GM19043 (cell line): ENCODE measurements around the gene TCP11L2.
"Not testable (repeated sequence)": the region's sequence is repeated elsewhere in the genome, so short reads cannot be mapped to it uniquely, and the experiment has no call there.

Experiments
- ATAC-seq: cut with Tn5 transposase; IDR thresholded peaks from one replicate; pipeline ENCODE4 v1.9.1; 2021; ENCODE audit warnings: low read depth; ENCODE audit not compliant: unreplicated experiment

Gene TCP11L2

DNA sequence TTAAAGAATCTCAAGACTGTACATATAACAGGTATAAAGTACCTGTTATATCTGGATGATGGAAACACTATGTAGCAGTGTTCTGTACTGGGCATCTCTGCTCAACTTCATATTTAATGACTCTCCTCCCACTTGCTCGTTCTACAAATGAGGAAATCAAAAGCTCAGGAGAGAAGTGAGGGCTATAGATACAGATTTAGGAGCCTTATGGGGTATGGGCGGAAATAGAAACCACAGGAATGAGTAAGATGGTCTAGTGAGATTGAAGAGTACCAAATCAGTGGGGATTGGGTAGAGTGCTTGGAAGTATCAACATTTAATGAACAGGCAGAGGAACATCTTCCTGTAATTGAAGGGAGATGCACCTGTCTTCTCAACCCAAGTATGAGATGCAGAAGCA, 31.2 kb downstream of the TCP11L2 start:
- ATAC-seq, result no peak

GRCh38 chr12:106341086-106341877, 38.7 kb downstream of the TCP11L2 start:
- no peak for ATAC-seq

GRCh38 chr12:106342397-106343213, 40.1 kb downstream of the TCP11L2 start:
- no peak for ATAC-seq

DNA sequence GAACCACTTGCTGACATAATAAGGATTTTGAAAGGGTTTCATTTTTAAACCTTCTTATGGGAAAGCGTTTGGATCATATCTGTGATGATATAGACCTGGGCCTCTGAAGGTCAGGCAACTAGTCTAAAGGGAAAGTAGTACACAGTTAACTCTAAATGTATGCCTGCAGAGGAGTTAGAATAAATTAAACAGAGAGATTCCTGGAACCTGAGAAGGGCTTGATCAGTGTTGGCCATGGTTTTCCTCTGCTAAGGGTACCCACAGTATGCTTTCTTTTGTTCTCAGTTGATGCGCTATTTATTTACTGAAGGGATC, 40.6 kb downstream of the TCP11L2 start:
- ATAC-seq, result no peak

DNA sequence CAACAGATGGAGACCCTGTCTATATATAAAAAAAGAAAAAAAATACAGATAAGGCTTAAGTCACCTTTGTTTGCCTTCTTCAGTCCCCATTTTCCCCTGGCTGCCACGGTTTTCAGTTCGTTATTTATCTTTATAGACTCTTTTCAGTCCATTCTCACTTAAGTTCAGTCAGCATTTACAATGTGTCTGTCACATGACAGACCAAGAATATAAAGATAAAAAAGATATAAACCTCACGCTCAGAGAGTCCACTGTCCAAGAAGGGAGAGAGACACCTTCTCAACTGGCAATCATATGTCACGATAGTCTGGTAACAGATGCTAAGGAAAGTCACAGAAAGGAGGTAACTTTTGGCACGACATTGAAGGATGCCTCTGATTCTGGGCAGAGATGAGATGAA, 41.6 kb downstream of the TCP11L2 start:
- ATAC-seq, result no peak

DNA sequence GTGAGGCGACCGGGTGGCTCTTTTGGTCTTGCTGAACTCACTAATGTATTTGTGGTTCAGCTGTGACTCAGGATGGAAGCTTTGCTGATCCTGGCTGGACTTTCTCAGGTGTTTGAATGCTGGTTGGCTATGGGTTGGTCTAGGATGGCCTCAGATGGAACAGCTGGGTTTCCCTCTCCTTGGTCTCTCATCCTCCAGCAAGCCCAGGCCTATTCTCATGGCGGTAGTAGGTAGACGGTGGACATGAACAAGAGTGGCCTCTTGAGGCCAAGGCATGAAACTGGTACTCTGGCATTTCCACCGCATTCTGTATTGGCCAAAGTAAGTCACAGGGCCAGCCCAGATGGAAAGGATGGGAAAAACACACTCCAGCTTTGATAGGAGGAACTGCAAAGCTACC, 43.2 kb downstream of the TCP11L2 start:
- no peak for ATAC-seq

- ATAC-seq, result no peak
These were observed 45.9 kb downstream of the TCP11L2 start for GRCh38 chr12:106348411-106348810.

GRCh38 chr12:106353175-106353574, 50.6 kb downstream of the TCP11L2 start:
- no peak for ATAC-seq

DNA sequence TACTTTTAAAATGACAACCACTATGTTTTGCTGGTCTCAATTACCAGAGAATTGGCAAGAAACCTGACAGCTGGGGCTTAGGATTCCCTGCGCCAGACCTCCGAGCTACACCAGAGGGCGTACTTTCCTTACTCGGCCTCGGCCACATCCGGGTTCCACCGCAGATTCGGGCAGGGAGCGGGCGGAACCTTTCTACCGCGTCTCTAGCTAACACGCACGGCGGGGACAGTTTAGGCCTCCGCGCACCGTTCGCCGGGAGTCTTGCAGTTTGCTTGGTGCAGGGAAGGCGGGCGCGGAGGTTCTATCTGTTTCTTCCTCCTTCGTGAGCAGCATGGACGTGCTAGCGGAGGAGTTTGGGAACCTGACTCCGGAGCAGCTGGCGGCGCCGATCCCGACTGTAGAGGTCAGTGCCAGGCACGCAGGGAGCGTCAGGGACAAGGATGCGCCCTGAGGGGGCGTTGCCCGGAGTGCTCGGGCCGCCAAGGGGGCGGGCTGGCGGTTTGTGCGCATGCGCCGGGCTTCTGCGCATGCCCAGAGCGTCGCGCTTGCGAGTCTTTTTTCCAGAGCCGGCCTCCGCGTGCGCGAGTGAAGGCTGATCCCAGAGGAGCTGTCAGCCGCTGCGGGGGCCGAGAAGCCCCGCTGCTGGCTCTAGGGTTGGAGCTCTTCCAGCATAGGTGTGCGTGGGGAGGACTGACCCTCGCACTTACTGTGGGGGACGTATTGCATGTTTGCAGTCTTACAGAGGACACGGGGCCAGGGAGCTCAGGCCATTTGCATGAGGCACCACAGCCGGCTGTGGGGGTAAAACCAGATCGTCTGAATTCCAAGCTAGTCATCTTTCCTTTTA, 55.2 kb downstream of the TCP11L2 start, which contains the start of gene POLR3B:
TSS of gene POLR3B (plus strand) at position 200 of the 847 bp plus-strand sequence. CDS start at position 332, 132 bp downstream.
- peak; percentile 91 for ATAC-seq

DNA sequence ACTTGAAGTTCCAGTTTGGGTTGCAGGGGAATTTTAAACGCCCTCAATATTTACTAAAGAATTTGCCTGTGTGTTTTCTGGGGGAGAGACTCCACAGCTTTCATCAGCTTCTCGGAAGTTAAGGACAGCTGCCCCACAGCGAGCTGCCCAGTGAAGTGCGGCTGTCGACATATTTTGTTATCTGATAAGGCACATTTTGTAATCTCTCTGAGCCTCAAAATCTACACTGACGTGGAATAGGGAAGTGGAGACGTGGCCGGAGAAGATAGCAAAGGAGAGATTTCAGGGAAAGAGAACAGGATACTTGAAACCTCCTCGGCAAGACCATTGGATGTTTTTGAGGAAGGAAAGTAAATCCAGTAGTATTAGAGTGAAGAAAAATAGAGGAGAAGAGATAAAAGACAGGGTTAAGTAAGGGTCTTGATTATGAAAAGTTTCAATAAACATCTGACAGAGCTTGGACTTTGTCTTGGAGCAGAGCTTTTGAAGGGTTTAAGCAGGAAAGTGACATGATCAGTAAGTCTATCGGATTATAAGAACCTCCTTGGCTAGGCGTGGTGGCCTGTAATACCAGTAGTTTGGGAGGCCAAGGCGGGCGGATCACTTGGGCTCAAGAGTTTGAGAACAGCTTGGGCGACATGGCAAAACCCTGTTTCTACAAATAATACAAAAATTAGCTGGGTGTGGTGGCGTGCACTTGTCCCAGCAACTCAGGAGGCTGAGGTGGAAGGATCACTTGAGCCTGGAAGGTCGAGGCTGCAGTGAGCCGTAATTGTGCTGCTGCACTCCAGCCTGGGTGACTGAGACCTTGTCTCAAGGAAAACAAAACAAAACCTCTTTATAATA, 56.1 kb downstream of the TCP11L2 start:
- no peak for ATAC-seq

DNA sequence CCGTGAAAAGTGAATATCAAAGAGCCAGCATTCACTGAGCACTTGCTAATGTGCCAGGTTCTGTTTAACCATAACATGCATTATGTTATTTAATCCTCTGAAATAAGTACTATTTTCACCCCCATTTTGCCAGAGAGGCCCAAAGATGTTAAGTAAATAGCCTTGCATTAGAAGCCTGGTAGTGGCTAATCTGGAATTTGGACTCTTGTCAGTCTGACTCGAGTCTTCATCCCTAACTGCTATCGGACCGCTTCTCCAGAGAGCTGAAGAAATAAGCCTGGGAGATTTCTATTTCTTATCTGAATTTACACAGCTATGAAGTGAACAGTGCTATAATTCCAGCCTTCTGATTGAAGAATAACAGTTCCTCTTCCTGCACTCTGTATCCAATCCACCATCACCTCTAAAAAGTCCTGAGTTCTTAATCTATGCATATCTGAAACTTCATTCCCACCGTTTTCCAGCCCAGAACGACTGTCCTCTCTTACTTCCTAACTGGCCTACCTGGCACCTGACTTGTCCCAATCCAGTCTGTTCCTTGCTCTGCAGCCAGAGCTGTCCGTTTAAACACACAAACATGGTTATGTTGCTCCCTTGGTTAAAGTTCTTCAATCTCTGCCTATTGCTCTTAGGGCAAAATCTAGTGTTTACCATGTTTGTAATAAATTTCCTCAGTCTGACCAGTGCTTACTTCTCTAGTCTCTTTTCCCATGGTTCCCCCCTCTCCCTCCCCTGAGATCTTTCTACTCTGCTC, 57.3 kb downstream of the TCP11L2 start:
- ATAC-seq, result no peak

GRCh38 chr12:106360400-106360994, 58.0 kb downstream of the TCP11L2 start:
- ATAC-seq, result no peak

GRCh38 chr12:106362971-106363370, 60.4 kb downstream of the TCP11L2 start:
- ATAC-seq, result no peak

GRCh38 chr12:106364261-106364660, 61.7 kb downstream of the TCP11L2 start:
- no peak for ATAC-seq

GRCh38 chr12:106369624-106370346, 67.3 kb downstream of the TCP11L2 start:
- no peak for ATAC-seq

- ATAC-seq, result no peak
These were observed 76.3 kb downstream of the TCP11L2 start for GRCh38 chr12:106378788-106379187.

GRCh38 chr12:106380954-106381353, 78.4 kb downstream of the TCP11L2 start:
- ATAC-seq, result no peak

- not testable (repeated sequence) for ATAC-seq
These were observed 79.3 kb downstream of the TCP11L2 start for GRCh38 chr12:106381866-106382265.
